ENCODE data around the gene ZSCAN5C. TPM values are rescaled to one million over a fixed set of nuclear protein-coding genes. Genes with fewer than 3 reads are reported as not detected.

ZSCAN5C gene
- polyA plus RNA-seq, 2 of the 4 experiments (the other 2 are of a cell fraction): not detected

DNA sequence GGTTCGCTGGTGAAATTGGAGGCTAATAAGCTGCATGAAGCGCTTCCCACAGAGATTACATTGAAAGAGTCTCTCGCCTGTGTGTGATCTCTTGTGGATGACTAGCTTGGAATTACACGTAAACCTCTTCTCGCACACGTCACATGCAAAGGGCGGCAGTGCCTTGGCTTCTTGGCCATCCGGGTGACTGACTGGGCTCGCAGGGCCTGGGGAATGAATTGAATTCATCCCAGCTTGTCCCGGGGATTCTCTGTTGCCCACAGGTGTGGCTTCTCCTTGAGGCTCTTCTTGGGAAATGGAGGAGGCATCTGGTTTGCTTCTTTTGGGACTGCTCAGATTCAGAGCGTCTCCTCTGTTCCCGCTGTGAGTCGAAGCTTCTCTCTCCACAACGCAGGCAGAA, 19.8 kb downstream of the ZSCAN5C start:
- no peak overlapping the region for H3K4me2 ChIP-seq
- no peak overlapping the region for H3K4me3 ChIP-seq
- ChIA-PET POLR2A (no interaction called here), CTCF (interaction anchor here (1.4 kb wide), 1 partner anchor 32 kb away, joined by 4 read pairs; no protein-coding TSS in a partner anchor)
- WGBS (ENCODE audit: missing lambda C conversion rate): 74% methylated on average over 14 of the region's 14 CpGs
- TF ChIP-seq ZFP36 (IDR thresholded peaks at IDR 0.05; ENCODE audit: borderline replicate concordance, partially characterized antibody): no peak
- TF ChIP-seq, protein P1, sequence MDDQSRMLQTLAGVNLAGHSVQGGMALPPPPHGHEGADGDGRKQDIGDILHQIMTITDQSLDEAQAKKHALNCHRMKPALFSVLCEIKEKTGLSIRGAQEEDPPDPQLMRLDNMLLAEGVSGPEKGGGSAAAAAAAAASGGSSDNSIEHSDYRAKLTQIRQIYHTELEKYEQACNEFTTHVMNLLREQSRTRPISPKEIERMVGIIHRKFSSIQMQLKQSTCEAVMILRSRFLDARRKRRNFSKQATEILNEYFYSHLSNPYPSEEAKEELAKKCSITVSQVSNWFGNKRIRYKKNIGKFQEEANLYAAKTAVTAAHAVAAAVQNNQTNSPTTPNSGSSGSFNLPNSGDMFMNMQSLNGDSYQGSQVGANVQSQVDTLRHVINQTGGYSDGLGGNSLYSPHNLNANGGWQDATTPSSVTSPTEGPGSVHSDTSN (IDR thresholded peaks at IDR 0.05): no peak
- no peak for TF ChIP-seq HOXA7 (CRISPR knock-in tag; IDR thresholded peaks at IDR 0.05)
- H3K27ac ChIP-seq: no peak overlapping the region
- FAIRE-seq (no peak), ATAC-seq (no peak), DNase-seq (ENCODE audit: low read depth in 1 of 2, low spot score in 1 of 2) (no peak)
- H3K4me1 ChIP-seq: no peaks in the 10 kb centered on the region
- peaks cover 10% of the 10 kb centered on the region; the same call in 1 of the 3 replicates for H3K9me3 ChIP-seq

DNA sequence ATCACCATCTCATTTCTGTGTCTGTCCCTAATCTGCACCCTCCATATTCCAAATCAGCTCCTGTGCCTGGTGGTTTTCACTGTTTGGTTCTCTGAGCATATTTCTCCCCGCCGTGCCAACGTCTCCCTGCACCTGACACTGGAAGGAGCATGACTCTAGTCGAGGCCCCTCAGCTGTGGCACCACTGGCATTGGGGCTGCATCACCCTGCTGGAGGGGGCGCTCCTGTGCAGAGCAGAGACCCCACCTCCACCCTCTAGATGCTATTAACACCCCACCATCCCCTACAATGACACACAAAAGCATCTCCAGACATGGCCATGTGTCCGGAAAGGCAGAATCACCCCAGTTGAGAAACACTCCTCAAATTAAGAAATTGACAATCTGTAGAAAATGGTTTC, 20.8 kb downstream of the ZSCAN5C start:
- ChIA-PET POLR2A (no interaction called here), CTCF (no interaction called here)
- TF ChIP-seq BHLHE40 (IDR thresholded peaks at IDR 0.05; ENCODE audit: low read depth, low read length) (no peak), POLR2AphosphoS2 (conservative IDR thresholded peaks at IDR 0.05; ENCODE audit: low read length) (no peak), MYC (IDR thresholded peaks at IDR 0.05; ENCODE audit: borderline replicate concordance, low read length) (no peak), FOSB (CRISPR knock-in tag; IDR thresholded peaks at IDR 0.05) (no peak), KDM5A (IDR thresholded peaks at IDR 0.05) (no peak), RFX5 (IDR thresholded peaks at IDR 0.05) (no peak), PHF8 (IDR thresholded peaks at IDR 0.05; ENCODE audit: borderline replicate concordance, low read depth) (no peak), SMC3 (IDR thresholded peaks at IDR 0.05) (no peak), NFE2L2 (conservative IDR thresholded peaks at IDR 0.05; ENCODE audit: low read length) (no peak)
- TF ChIP-seq, protein P2, sequence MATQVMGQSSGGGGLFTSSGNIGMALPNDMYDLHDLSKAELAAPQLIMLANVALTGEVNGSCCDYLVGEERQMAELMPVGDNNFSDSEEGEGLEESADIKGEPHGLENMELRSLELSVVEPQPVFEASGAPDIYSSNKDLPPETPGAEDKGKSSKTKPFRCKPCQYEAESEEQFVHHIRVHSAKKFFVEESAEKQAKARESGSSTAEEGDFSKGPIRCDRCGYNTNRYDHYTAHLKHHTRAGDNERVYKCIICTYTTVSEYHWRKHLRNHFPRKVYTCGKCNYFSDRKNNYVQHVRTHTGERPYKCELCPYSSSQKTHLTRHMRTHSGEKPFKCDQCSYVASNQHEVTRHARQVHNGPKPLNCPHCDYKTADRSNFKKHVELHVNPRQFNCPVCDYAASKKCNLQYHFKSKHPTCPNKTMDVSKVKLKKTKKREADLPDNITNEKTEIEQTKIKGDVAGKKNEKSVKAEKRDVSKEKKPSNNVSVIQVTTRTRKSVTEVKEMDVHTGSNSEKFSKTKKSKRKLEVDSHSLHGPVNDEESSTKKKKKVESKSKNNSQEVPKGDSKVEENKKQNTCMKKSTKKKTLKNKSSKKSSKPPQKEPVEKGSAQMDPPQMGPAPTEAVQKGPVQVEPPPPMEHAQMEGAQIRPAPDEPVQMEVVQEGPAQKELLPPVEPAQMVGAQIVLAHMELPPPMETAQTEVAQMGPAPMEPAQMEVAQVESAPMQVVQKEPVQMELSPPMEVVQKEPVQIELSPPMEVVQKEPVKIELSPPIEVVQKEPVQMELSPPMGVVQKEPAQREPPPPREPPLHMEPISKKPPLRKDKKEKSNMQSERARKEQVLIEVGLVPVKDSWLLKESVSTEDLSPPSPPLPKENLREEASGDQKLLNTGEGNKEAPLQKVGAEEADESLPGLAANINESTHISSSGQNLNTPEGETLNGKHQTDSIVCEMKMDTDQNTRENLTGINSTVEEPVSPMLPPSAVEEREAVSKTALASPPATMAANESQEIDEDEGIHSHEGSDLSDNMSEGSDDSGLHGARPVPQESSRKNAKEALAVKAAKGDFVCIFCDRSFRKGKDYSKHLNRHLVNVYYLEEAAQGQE (IDR thresholded peaks at IDR 0.05): no peak
- Histone ChIP-seq H3K27ac (no peak overlapping the region), H3K9me3 (peaks cover 10% of the 10 kb centered on the region; the same call in 1 of the 3 replicates), H3K4me2 (no peak overlapping the region), H3K4me3 (no peak overlapping the region), H3K4me1 (no peaks in the 10 kb centered on the region)
- FAIRE-seq: no peak
- ATAC-seq: no peak
- no peak for DNase-seq (ENCODE audit: low read depth in 1 of 2, low spot score in 1 of 2)
- 61% methylated on average over 6 of the region's 6 CpGs for WGBS (ENCODE audit: missing lambda C conversion rate)

DNA sequence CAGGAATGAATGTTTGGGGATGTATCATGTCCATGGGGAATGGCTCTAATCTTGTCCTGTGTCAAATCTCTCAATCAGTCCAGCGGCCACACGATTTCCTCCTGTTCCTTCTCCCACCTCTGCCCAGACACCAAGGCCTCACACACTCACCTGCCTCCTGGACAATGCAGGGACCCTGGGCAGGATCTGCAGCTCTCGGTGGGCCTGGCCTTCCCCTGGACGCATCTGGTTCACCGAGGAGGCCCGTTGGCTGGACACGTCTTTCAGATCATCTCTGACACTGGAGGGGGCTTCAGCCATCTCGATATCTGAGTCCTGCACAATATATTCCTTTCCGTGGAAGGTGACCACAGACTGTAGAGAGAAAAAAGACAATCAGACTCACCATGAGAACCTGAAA, 21.4 kb downstream of the ZSCAN5C start:
- no peak overlapping the region for H3K27ac ChIP-seq
- no peak for FAIRE-seq

More for the DNA sequence above, 21.4 kb downstream of the ZSCAN5C start:
- H3K4me3 ChIP-seq: no peak overlapping the region
- ATAC-seq (no peak), DNase-seq (ENCODE audit: low read depth in 1 of 2, low spot score in 1 of 2) (no peak)
- H3K9me3 ChIP-seq: peaks cover 8% of the 10 kb centered on the region; the same call in 1 of the 3 replicates
- CTCF ChIA-PET: no interaction called here
- H3K4me2 ChIP-seq: no peak overlapping the region
- WGBS (ENCODE audit: missing lambda C conversion rate): 34% methylated on average over 9 of the region's 9 CpGs
- no peaks in the 10 kb centered on the region for H3K4me1 ChIP-seq
- no peak for TF ChIP-seq FOXS1 (CRISPR knock-in tag; IDR thresholded peaks at IDR 0.05)
- no peak for TF ChIP-seq RAD21 (conservative IDR thresholded peaks at IDR 0.05 in 1 of 2, IDR thresholded peaks at IDR 0.05 in 1 of 2)
- no peak for TF ChIP-seq HOXA7 (CRISPR knock-in tag; IDR thresholded peaks at IDR 0.05)
- no peak for TF ChIP-seq ZC3H11A (IDR thresholded peaks at IDR 0.05)
- TF ChIP-seq, protein P3, sequence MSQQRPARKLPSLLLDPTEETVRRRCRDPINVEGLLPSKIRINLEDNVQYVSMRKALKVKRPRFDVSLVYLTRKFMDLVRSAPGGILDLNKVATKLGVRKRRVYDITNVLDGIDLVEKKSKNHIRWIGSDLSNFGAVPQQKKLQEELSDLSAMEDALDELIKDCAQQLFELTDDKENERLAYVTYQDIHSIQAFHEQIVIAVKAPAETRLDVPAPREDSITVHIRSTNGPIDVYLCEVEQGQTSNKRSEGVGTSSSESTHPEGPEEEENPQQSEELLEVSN (IDR thresholded peaks at IDR 0.05; ENCODE audit: borderline replicate concordance, low read depth): no peak
- no peak for TF ChIP-seq KDM5A (IDR thresholded peaks at IDR 0.05)
- TF ChIP-seq MYC (IDR thresholded peaks at IDR 0.05; ENCODE audit: borderline replicate concordance, low read length): no peak
- no peak for TF ChIP-seq ZSCAN20 (CRISPR knock-in tag; IDR thresholded peaks at IDR 0.05)
- TF ChIP-seq RARB (CRISPR knock-in tag; IDR thresholded peaks at IDR 0.05): no peak
- TF ChIP-seq NPAS2 (CRISPR knock-in tag; IDR thresholded peaks at IDR 0.05; ENCODE audit: borderline replicate concordance): no peak
- no peak for TF ChIP-seq TFCP2L1 (CRISPR knock-in tag; IDR thresholded peaks at IDR 0.05)
- no peak for TF ChIP-seq CHD2 (IDR thresholded peaks at IDR 0.05; ENCODE audit: low read length, partially characterized antibody)
- no peak for TF ChIP-seq SREBF2 (IDR thresholded peaks at IDR 0.05)
- POLR2A ChIA-PET: no interaction called here
